Right atrium auricular region (tissue), 2 donors: ENCODE results near the gene ZNF691. TPM values are rescaled to one million over a fixed set of nuclear protein-coding genes. Genes with fewer than 3 reads are reported as not detected.

ENCODE experiments used
- DNase-seq: peaks from one replicate; pipeline ENCODE4 v3.0.0-alpha.2; 2019; ENCODE audit warnings: low spot score
- H3K27ac ChIP-seq, 2 donors: fragments of 200-600 bp; sonication (generic); 1 replicate in 1 of 2; 2 replicates in 1 of 2; pipeline ENCODE4 v1.5.1; 2016 to 2019
- H3K27me3 ChIP-seq, 2 donors: fragments of 200-600 bp; sonication (generic); one replicate each; pipeline versions ENCODE4 v1.5.1 to v1.6.0; 2017 to 2019
- H3K36me3 ChIP-seq: fragments of 200-600 bp; sonication (generic); one replicate; pipeline ENCODE4 v1.5.1; 2016
- H3K4me1 ChIP-seq, 2 donors: fragments of 200-600 bp; sonication (generic); one replicate each; pipeline versions ENCODE4 v1.5.1 to v1.6.0; 2017 to 2019
- H3K4me3 ChIP-seq, 2 donors: fragments of 200-600 bp; sonication (generic); 1 replicate in 1 of 2; 2 replicates in 1 of 2; pipeline ENCODE4 v1.5.1; 2017 to 2019; ENCODE audit warnings: mild to moderate bottlenecking in 1 of 2, moderate library complexity in 1 of 2
- H3K9me3 ChIP-seq, 2 donors: fragments of 200-600 bp; sonication (generic); one replicate each; pipeline ENCODE4 v1.5.1; 2019
- CTCF ChIP-seq, 2 donors: fragments of 200-600 bp; sonication (generic); IDR thresholded peaks; one replicate each; pipeline ENCODE4 v1.5.1; 2019; ENCODE audit warnings: antibody characterized with exemption in 2 of 2
- total RNA-seq, 2 donors: library from RNA; depleted of rRNA; stranded (reverse); fragments of >200 nt; gene quantifications; one replicate each; pipeline ENCODE4 v1.1.0, GENCODE V29; 2016

The ZNF691 gene
- total RNA-seq, 2 donors from 2014 or later: 10.2 to 11.6 TPM

DNA sequence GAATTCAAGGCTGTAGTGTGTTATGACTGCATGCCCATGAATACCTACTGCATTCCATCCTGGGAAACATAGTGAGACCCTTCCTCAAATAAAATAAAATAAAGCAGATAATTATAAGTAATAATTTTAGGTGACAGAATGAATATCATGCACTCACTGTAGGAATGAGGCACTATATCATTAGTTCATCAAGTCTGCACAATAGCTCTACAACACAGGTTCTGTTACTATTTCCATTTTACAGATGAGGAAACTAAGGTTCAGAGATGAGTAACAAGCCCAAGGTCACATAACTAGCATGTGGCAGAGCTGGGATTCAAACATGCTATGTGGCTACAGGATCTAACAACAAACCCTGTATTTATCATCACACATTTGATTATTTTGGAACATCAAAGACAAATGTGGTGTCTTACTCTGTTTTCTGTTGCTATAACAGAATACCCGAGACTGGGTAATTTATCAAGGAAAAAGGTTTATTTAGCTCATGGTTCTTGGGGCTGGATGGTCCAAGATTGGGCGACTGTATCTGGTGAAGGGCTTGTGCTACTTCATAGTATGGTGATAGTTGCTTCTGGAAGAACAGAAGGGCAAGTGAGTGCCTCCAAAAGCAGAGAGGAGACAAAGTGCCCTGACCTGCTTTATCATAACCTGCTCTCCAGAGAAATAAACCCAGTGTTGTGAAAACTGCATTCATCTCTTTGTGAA is 4.8 kb upstream of the ZNF691 start:
- Histone ChIP-seq H3K4me1 (peaks cover 0 to 8% of the 10 kb centered on the region in 2 donors), H3K4me3 (no peak overlapping the region), H3K9me3 (no peaks in the 10 kb centered on the region), H3K36me3 (no peaks in the 10 kb centered on the region), H3K27ac (no peak overlapping the region), H3K27me3 (no peaks in the 10 kb centered on the region)
- DNase-seq: no peak
- no peak for TF ChIP-seq CTCF (IDR thresholded peaks at IDR 0.05)

GRCh38 chr1:42844592-42845140 is 1.7 kb upstream of the ZNF691 start:
- no peak for TF ChIP-seq CTCF (IDR thresholded peaks at IDR 0.05)
- Histone ChIP-seq H3K36me3 (no peaks in the 10 kb centered on the region), H3K9me3 (no peaks in the 10 kb centered on the region), H3K4me3 (no peak overlapping the region), H3K27ac (no peak overlapping the region), H3K27me3 (no peaks in the 10 kb centered on the region), H3K4me1 (peaks cover 0 to 25% of the 10 kb centered on the region in 2 donors)
- DNase-seq: no peak

DNA sequence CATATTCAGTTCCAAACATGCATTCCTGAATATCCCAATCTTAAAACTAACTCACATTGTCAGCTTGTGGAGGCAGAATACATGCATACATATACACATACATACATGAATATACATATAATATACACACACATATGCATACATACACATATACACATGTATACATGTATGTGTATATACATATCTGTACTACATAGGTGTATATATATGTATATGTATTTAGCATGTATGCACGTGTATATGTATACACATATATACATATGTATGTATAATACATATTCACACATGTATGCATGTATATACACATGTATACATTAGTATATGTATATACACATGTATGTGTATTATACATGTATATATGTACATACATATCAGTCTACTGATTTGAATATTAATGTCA is 1.2 kb upstream of the ZNF691 start:
- no peaks in the 10 kb centered on the region for H3K27me3 ChIP-seq
- no peaks in the 10 kb centered on the region for H3K9me3 ChIP-seq
- no peak overlapping the region for H3K4me3 ChIP-seq
- peaks cover 2% of the 10 kb centered on the region for H3K36me3 ChIP-seq
- H3K27ac ChIP-seq: no peak overlapping the region
- H3K4me1 ChIP-seq: peaks cover 0 to 25% of the 10 kb centered on the region in 2 donors
- TF ChIP-seq CTCF (IDR thresholded peaks at IDR 0.05): no peak
- DNase-seq: no peak

GRCh38 chr1:42845866-42846256 is 552 bp upstream of the ZNF691 start:
- Histone ChIP-seq H3K9me3 (no peaks in the 10 kb centered on the region), H3K4me3 (peak overlapping the region; percentile 93 to 97), H3K27me3 (no peaks in the 10 kb centered on the region), H3K4me1 (peaks cover 0 to 25% of the 10 kb centered on the region in 2 donors), H3K27ac (peak overlapping the region in 1 of 2 donors; percentile 93), H3K36me3 (peaks cover 8% of the 10 kb centered on the region)
- no peak for TF ChIP-seq CTCF (IDR thresholded peaks at IDR 0.05)
- DNase-seq: no peak

DNA sequence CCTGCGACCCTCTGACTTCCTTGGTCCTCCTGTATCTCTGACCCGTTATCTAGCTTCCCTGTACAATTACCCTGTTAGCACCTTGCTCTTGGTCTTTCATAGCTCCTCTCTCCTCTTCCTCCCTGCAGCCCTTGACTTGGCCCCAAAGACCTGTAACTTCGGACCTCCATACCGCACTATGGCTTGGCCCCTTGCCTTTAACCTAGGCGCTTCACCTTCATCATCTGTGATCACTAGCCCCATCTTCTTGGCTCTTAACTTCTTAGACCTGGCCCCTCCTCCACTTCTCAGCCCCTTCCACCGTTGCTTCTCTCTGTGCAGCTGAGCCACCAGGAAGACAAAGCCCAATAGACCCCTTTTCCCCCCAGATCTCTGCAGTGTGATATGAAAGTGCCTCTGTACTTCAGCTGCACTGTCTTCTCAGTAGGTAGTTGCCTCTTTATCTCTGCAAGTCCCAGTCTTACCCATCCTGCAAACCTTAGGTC is 740 bp downstream of the ZNF691 start:
- Histone ChIP-seq H3K4me1 (peaks cover 0 to 25% of the 10 kb centered on the region in 2 donors), H3K27ac (peak overlapping the region; percentile 84 to 93), H3K36me3 (peaks cover 21% of the 10 kb centered on the region), H3K27me3 (no peaks in the 10 kb centered on the region), H3K9me3 (no peaks in the 10 kb centered on the region), H3K4me3 (peak overlapping the region; percentile 93 to 97)
- TF ChIP-seq CTCF (IDR thresholded peaks at IDR 0.05): no peak
- DNase-seq: no peak
